HCT116 (cell line): Measurements from ENCODE around the gene FBXL14. TPM values are rescaled to one million over a fixed set of nuclear protein-coding genes. Genes with fewer than 3 reads are reported as not detected.

Experiments
- ATAC-seq: fragments of 200-7000 bp; cut with Tn5 transposase; 2 replicates; pipeline ENCODE4 v1.9.1; 2020; ENCODE audit warnings: mild to moderate bottlenecking, moderate library complexity
- BruUV-seq: library from RNA; stranded (reverse); fragments of 400-500 nt; replicated peaks from 2 replicates; lab custom pipeline; 2021; lab: Mats Ljungman, UMichigan
- CTCF ChIA-PET: fragments of 300-600 bp; sonication (Branson Sonifier 250); formaldehyde crosslinking; loops from one replicate; lab custom pipeline; 2021; ENCODE audit warnings: antibody characterized with exemption; lab: Charles Lee
- POLR2A ChIA-PET: fragments of 300-600, 350-600 bp; sonication (Branson Sonifier 250); formaldehyde crosslinking; loops from one replicate; lab custom pipeline; 2021; ENCODE audit warnings: antibody characterized with exemption; lab: Charles Lee
- RAD21 ChIA-PET, 2 experiments: fragments of 300-600 bp; sonication (Branson Sonifier 250); formaldehyde crosslinking; loops; one replicate each; lab custom pipeline; 2023; ENCODE audit warnings: low total read pairs in 2 of 2; ENCODE audit not compliant: uncharacterized antibody in 2 of 2, unreplicated experiment in 2 of 2, low non-redundant PET in 1 of 2; lab: Charles Lee
- DNase-seq: peaks from one replicate; pipeline ENCODE4 v3.0.0-alpha.2; 2010; ENCODE audit warnings: low read depth, low spot score
- H2AFZ ChIP-seq: fragments of 200-600 bp; shearing (Covaris generic), sonication (generic); 2 replicates; pipeline ENCODE4 v1.6.1; 2017; ENCODE audit warnings: low read depth, mixed run types, mixed read lengths, antibody characterized with exemption, low read length; ENCODE audit not compliant: poor library complexity, severe bottlenecking
- H3K27ac ChIP-seq: 2 replicates; pipeline ENCODE4 v1.5.1; 2012; ENCODE audit warnings: low read depth, low read length
- H3K27me3 ChIP-seq: fragments of 200-600 bp; sonication (generic); 2 replicates; pipeline ENCODE4 v1.6.1; 2016; ENCODE audit warnings: mixed run types, low read length, mixed read lengths; ENCODE audit not compliant: insufficient read depth
- H3K36me3 ChIP-seq, 2 experiments: fragments of 200-500 bp in 1 of 2; fragments of 200-600 bp in 1 of 2; sonication (Bioruptor generic) in 1 of 2; sonication (generic) in 1 of 2; 2 replicates each; pipeline versions ENCODE4 v1.5.1 to v1.6.1; 2014 to 2016; ENCODE audit warnings: low read length in 2 of 2, inconsistent platforms in 1 of 2, mixed read lengths in 1 of 2, mixed run types in 1 of 2; ENCODE audit not compliant: insufficient read depth in 2 of 2, control insufficient read depth in 1 of 2
- H3K4me1 ChIP-seq, 2 experiments: fragments of 200-600 bp in 1 of 2; sonication (generic) in 1 of 2; 2 replicates each; pipeline versions ENCODE4 v1.5.1 to v1.6.1; 2012 to 2017; ENCODE audit warnings: low read length in 2 of 2, inconsistent platforms in 1 of 2, mild to moderate bottlenecking in 1 of 2, mixed read lengths in 1 of 2, mixed run types in 1 of 2, moderate library complexity in 1 of 2; ENCODE audit not compliant: insufficient read depth in 2 of 2, control insufficient read depth in 1 of 2
- H3K4me2 ChIP-seq: fragments of 200-600 bp; sonication (generic); 2 replicates; pipeline ENCODE4 v1.6.1; 2017; ENCODE audit warnings: mixed run types, low read length, mixed read lengths
- H3K4me3 ChIP-seq, 2 experiments: fragments of 200-600 bp in 1 of 2; sonication (generic) in 1 of 2; replicated peaks in 1 of 2; 2 replicates each; pipeline ENCODE4 v1.5.1; 2011 to 2016; ENCODE audit warnings: low read length in 2 of 2, control low read depth in 1 of 2, low read depth in 1 of 2, mild to moderate bottlenecking in 1 of 2, mixed read lengths in 1 of 2, mixed run types in 1 of 2
- H3K79me2 ChIP-seq: fragments of 200-600 bp; sonication (generic); 2 replicates; pipeline ENCODE4 v1.6.1; 2017; ENCODE audit warnings: mild to moderate bottlenecking, mixed run types, low read length, moderate library complexity, mixed read lengths; ENCODE audit not compliant: insufficient read depth
- H3K9ac ChIP-seq: fragments of 200-600 bp; sonication (generic); 2 replicates; pipeline ENCODE4 v1.6.1; 2016; ENCODE audit warnings: low read length, mixed read lengths
- H3K9me2 ChIP-seq: fragments of 200-600 bp; sonication (generic), shearing (Covaris generic); 2 replicates; pipeline ENCODE4 v1.6.1; 2017; ENCODE audit warnings: mixed run types, mild to moderate bottlenecking, moderate library complexity; ENCODE audit not compliant: insufficient read depth
- H3K9me3 ChIP-seq, 2 experiments: fragments of 200-500 bp in 1 of 2; fragments of 200-600 bp in 1 of 2; sonication (Bioruptor generic) in 1 of 2; sonication (generic) in 1 of 2; 2 replicates each; pipeline ENCODE4 v1.6.1; 2014 to 2017; ENCODE audit warnings: low read length in 2 of 2, mixed read lengths in 2 of 2, inconsistent platforms in 1 of 2, low read depth in 1 of 2, mild to moderate bottlenecking in 1 of 2, mixed run types in 1 of 2, moderate library complexity in 1 of 2; ENCODE audit not compliant: control insufficient read depth in 1 of 2, insufficient read depth in 1 of 2
- H4K20me1 ChIP-seq: fragments of 200-600 bp; sonication (generic), shearing (Covaris generic); 2 replicates; pipeline ENCODE4 v1.6.1; 2017; ENCODE audit warnings: mixed run types, mild to moderate bottlenecking, moderate library complexity; ENCODE audit not compliant: insufficient read depth
- CEBPB ChIP-seq: IDR thresholded peaks from 2 replicates; pipeline ENCODE4 v1.6.1; 2012; ENCODE audit warnings: low read depth
- EGR1 ChIP-seq: IDR thresholded peaks from 2 replicates; pipeline ENCODE4 v1.6.1; 2012; ENCODE audit warnings: low read depth
- FOSL1 ChIP-seq: IDR thresholded peaks from 2 replicates; pipeline ENCODE4 v1.6.1; 2012; ENCODE audit warnings: low read depth
- POLR2A ChIP-seq: IDR thresholded peaks from 2 replicates; pipeline ENCODE4 v1.7.0; 2011; ENCODE audit warnings: borderline replicate concordance; ENCODE audit not compliant: insufficient read depth, insufficient read length; ENCODE audit errors: extremely low read depth
- POLR2AphosphoS5 ChIP-seq: IDR thresholded peaks from 2 replicates; pipeline ENCODE4 v1.6.1; 2011; ENCODE audit warnings: mild to moderate bottlenecking, low read depth, low read length, moderate library complexity
- RAD21 ChIP-seq: IDR thresholded peaks from 2 replicates; pipeline ENCODE4 v1.6.1; 2012; ENCODE audit warnings: low read depth, mild to moderate bottlenecking
- SRF ChIP-seq: IDR thresholded peaks from 2 replicates; pipeline ENCODE4 v1.6.1; 2012; ENCODE audit warnings: low read depth
- TCF7L2 ChIP-seq: IDR thresholded peaks from 2 replicates; pipeline ENCODE4 v1.7.0; 2011; ENCODE audit warnings: borderline replicate concordance, inconsistent platforms; ENCODE audit not compliant: insufficient read depth, insufficient read length; ENCODE audit errors: extremely low read depth
- YY1 ChIP-seq: IDR thresholded peaks from 2 replicates; pipeline ENCODE4 v1.6.1; 2011; ENCODE audit warnings: low read length, low read depth, moderate library complexity, mild to moderate bottlenecking; ENCODE audit not compliant: insufficient replicate concordance; ENCODE audit errors: extremely low read depth
- ZFX ChIP-seq: fragments of 450-650 bp; IDR thresholded peaks from 2 replicates; pipeline ENCODE4 v1.6.1; 2017
- intact Hi-C: fragments of 100-400 bp; cut with micrococcal nuclease; formaldehyde crosslinking; loops from 2 replicates; pipeline ENCODE4 v1.10.0; 2022
- total RNA-seq: library from RNA; stranded (reverse); gene quantifications from one replicate; pipeline ENCODE4 v1.2.1, GENCODE V29; 2021; ENCODE audit not compliant: unreplicated experiment
- TF ChIP-seq, protein P1 (sequence below): IDR thresholded peaks from 2 replicates; pipeline ENCODE4 v1.6.1; 2012; ENCODE audit warnings: low read depth
- TF ChIP-seq, protein P2 (sequence below), 3 experiments: fragments of 200-600 bp in 1 of 3; sonication (generic) in 1 of 3; IDR thresholded peaks in 2 of 3; conservative IDR thresholded peaks in 1 of 3; 2 replicates each; pipeline ENCODE4 v1.5.1; 2012 to 2017; ENCODE audit warnings: low read depth in 2 of 3, low read length in 2 of 3, antibody characterized with exemption in 1 of 3, borderline replicate concordance in 1 of 3, control low read depth in 1 of 3, mild to moderate bottlenecking in 1 of 3, mixed read lengths in 1 of 3, mixed run types in 1 of 3, moderate library complexity in 1 of 3; ENCODE audit not compliant: insufficient read depth in 1 of 3
- TF ChIP-seq, protein P3 (sequence below): IDR thresholded peaks from 2 replicates; pipeline ENCODE4 v1.6.1; 2012

The FBXL14 gene
- total RNA-seq, 1 experiment from 2014 or later = 19.0 TPM

DNA sequence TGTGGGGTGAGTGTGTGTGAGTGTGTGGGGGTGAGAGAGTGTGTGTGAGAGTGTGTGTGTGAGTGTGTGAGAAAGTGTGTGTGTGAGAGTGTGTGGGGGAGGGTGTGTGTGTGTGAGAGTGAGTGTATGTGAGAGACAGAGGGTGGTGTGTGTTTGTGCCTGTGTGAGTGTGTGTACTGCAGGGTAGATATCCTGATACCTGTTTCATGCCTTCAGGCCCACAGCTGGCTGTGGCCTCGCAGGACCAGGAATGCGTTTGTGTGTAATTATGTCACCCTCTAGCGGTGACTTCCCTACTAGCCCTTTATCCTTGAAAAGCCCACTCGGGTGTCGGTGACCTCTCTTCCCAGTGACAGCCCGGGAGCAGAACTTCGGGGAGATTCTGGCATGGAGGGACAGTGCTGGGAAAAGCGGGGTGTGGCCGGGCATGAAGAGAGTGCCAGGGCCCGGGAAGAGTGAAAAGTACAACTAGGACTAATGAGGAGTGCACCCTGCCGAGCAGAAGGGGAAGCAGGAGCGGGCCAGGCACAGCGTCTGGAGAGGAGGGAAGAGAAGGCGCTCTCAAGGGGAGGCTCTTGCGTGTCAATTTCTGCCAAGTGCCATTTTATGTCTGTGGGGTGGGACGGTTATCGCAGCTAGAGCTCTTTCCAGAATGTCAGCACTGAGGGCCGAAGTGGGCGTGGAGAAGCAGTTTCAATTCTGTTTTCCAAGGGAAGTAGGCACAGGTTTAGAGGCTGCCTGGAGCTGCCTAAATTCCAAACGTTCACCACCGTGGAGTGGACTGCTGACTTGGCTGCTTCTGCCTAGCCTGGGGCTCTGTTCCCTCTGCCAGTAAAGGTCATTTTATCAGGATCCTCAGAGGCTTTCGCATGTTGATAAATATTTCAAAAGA, 11.0 kb upstream of the FBXL14 start:
- Histone ChIP-seq H3K79me2 (no peaks in the 10 kb centered on the region), H3K27me3 (no peaks in the 10 kb centered on the region), H3K4me2 (peak overlapping the region; percentile 75), H2AFZ (peak overlapping the region; percentile 95), H3K9me3 (no peaks in the 10 kb centered on the region), H3K9ac (peak overlapping the region; percentile 24), H4K20me1 (no peaks in the 10 kb centered on the region), H3K4me3 (peak overlapping the region; percentile 41 to 60), H3K27ac (peak overlapping the region; percentile 69), H3K4me1 (peaks cover 8 to 22% of the 10 kb centered on the region in 2 experiments), H3K9me2 (no peaks in the 10 kb centered on the region), H3K36me3 (no peaks in the 10 kb centered on the region)
- intact Hi-C loops = loop anchor here (2.0 kb wide), 1 partner anchor 1035 kb away; no protein-coding TSS in a partner anchor
- ChIA-PET RAD21 (interaction anchor here (0.6 to 1.8 kb wide), 5 partner anchors 22 to 503 kb away, joined by 3 to 7 read pairs (median 5); no protein-coding TSS in a partner anchor), CTCF (interaction anchor here (0.6 to 1.9 kb wide), 12 partner anchors 10 to 1029 kb away, joined by 3 to 22 read pairs (median 4); partner anchors contain the start of genes RAD52 and WNT5B), POLR2A (interaction anchor here (0.9 kb wide), 1 partner anchor 656 kb away, joined by 3 read pairs; no protein-coding TSS in a partner anchor)
- TF ChIP-seq SRF = no peak
- no peak for TF ChIP-seq ZFX
- TF ChIP-seq TCF7L2 = no peak
- TF ChIP-seq, protein P1, sequence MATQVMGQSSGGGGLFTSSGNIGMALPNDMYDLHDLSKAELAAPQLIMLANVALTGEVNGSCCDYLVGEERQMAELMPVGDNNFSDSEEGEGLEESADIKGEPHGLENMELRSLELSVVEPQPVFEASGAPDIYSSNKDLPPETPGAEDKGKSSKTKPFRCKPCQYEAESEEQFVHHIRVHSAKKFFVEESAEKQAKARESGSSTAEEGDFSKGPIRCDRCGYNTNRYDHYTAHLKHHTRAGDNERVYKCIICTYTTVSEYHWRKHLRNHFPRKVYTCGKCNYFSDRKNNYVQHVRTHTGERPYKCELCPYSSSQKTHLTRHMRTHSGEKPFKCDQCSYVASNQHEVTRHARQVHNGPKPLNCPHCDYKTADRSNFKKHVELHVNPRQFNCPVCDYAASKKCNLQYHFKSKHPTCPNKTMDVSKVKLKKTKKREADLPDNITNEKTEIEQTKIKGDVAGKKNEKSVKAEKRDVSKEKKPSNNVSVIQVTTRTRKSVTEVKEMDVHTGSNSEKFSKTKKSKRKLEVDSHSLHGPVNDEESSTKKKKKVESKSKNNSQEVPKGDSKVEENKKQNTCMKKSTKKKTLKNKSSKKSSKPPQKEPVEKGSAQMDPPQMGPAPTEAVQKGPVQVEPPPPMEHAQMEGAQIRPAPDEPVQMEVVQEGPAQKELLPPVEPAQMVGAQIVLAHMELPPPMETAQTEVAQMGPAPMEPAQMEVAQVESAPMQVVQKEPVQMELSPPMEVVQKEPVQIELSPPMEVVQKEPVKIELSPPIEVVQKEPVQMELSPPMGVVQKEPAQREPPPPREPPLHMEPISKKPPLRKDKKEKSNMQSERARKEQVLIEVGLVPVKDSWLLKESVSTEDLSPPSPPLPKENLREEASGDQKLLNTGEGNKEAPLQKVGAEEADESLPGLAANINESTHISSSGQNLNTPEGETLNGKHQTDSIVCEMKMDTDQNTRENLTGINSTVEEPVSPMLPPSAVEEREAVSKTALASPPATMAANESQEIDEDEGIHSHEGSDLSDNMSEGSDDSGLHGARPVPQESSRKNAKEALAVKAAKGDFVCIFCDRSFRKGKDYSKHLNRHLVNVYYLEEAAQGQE = no peak
- TF ChIP-seq POLR2AphosphoS5 = no peak
- TF ChIP-seq FOSL1 = no peak
- TF ChIP-seq RAD21 = peak; percentile 88
- TF ChIP-seq, protein P2, sequence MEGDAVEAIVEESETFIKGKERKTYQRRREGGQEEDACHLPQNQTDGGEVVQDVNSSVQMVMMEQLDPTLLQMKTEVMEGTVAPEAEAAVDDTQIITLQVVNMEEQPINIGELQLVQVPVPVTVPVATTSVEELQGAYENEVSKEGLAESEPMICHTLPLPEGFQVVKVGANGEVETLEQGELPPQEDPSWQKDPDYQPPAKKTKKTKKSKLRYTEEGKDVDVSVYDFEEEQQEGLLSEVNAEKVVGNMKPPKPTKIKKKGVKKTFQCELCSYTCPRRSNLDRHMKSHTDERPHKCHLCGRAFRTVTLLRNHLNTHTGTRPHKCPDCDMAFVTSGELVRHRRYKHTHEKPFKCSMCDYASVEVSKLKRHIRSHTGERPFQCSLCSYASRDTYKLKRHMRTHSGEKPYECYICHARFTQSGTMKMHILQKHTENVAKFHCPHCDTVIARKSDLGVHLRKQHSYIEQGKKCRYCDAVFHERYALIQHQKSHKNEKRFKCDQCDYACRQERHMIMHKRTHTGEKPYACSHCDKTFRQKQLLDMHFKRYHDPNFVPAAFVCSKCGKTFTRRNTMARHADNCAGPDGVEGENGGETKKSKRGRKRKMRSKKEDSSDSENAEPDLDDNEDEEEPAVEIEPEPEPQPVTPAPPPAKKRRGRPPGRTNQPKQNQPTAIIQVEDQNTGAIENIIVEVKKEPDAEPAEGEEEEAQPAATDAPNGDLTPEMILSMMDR (IDR thresholded peaks at IDR 0.05 in 2 of 3, conservative IDR thresholded peaks at IDR 0.05 in 1 of 3; ENCODE audit: borderline replicate concordance in 1 of 3, insufficient read depth in 1 of 3, low read depth in 2 of 3, low read length in 2 of 3) = peak; percentile 77 to 80 (median 79)
- no peak for TF ChIP-seq CEBPB
- TF ChIP-seq YY1 = no peak
- TF ChIP-seq POLR2A = no peak
- TF ChIP-seq, protein P3, sequence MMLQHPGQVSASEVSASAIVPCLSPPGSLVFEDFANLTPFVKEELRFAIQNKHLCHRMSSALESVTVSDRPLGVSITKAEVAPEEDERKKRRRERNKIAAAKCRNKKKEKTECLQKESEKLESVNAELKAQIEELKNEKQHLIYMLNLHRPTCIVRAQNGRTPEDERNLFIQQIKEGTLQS = no peak
- TF ChIP-seq EGR1 = no peak
- ATAC-seq (peak; percentile 84), DNase-seq (peak; percentile 78)
- no TSS peak for BruUV-seq
